Liver (tissue), 9 donors: ENCODE results near the gene ZNF326. TPM values are rescaled to one million over a fixed set of nuclear protein-coding genes. Genes with fewer than 3 reads are reported as not detected.

Experiments
- DNase-seq: peaks from one replicate; pipeline ENCODE4 v3.0.0-alpha.2; 2017; ENCODE audit warnings: low spot score
- H3K27ac ChIP-seq, 2 donors: one replicate each; pipeline ENCODE4 v1.7.0; 2013; ENCODE audit warnings: inconsistent platforms in 2 of 2, low read length in 2 of 2, control low read depth in 1 of 2, low read depth in 1 of 2, mild to moderate bottlenecking in 1 of 2
- H3K27me3 ChIP-seq, 4 donors: one replicate each; pipeline versions ENCODE4 v1.6.1 to v1.7.0; 2013; ENCODE audit warnings: low read length in 3 of 4, inconsistent platforms in 1 of 4, mild to moderate bottlenecking in 1 of 4, moderate library complexity in 1 of 4; ENCODE audit not compliant: control insufficient read depth in 4 of 4, insufficient read depth in 4 of 4
- H3K36me3 ChIP-seq, 4 donors: one replicate each; pipeline versions ENCODE4 v1.6.1 to v1.7.0; 2013; ENCODE audit warnings: low read length in 3 of 4, mild to moderate bottlenecking in 3 of 4, low read depth in 1 of 4, moderate library complexity in 1 of 4; ENCODE audit not compliant: control insufficient read depth in 4 of 4, insufficient read depth in 3 of 4
- H3K4me1 ChIP-seq, 4 donors: one replicate each; pipeline versions ENCODE4 v1.6.1 to v1.7.0; 2013; ENCODE audit warnings: low read length in 3 of 4, mild to moderate bottlenecking in 3 of 4, moderate library complexity in 1 of 4; ENCODE audit not compliant: control insufficient read depth in 4 of 4, insufficient read depth in 4 of 4
- H3K4me3 ChIP-seq, 3 donors: one replicate each; pipeline versions ENCODE4 v1.6.1 to v1.7.0; 2013; ENCODE audit warnings: low read length in 3 of 3, control low read depth in 1 of 3, low read depth in 1 of 3, mild to moderate bottlenecking in 1 of 3
- H3K9ac ChIP-seq, 2 donors: one replicate each; pipeline ENCODE4 v1.7.0; 2013; ENCODE audit warnings: low read length in 2 of 2, mild to moderate bottlenecking in 2 of 2, moderate library complexity in 2 of 2, control low read depth in 1 of 2, low read depth in 1 of 2
- H3K9me3 ChIP-seq, 4 donors: one replicate each; pipeline versions ENCODE4 v1.6.1 to v1.7.0; 2013; ENCODE audit warnings: low read length in 3 of 4; ENCODE audit not compliant: control insufficient read depth in 4 of 4
- CTCF ChIP-seq: fragments of 150-350 bp; IDR thresholded peaks from 2 replicates; pipeline ENCODE4 v1.5.1; 2017; ENCODE audit warnings: improper control_type of control experiment, low read depth, low read length; ENCODE audit not compliant: missing input control
- FOXA2 ChIP-seq: IDR thresholded peaks from 2 replicates; pipeline ENCODE4 v1.6.1; 2016; ENCODE audit warnings: antibody characterized with exemption
- HNF4A ChIP-seq, 2 donors: conservative IDR thresholded peaks; 2 replicates each; pipeline ENCODE4 v1.6.1; 2016; ENCODE audit warnings: antibody characterized with exemption in 2 of 2, mild to moderate bottlenecking in 2 of 2
- HNF4G ChIP-seq: IDR thresholded peaks from 2 replicates; pipeline ENCODE4 v1.6.1; 2016; ENCODE audit warnings: antibody characterized with exemption
- JUND ChIP-seq, 2 donors: IDR thresholded peaks; 2 replicates each; pipeline ENCODE4 v1.6.1; 2016; ENCODE audit warnings: antibody characterized with exemption in 2 of 2
- RAD21 ChIP-seq, 2 donors: IDR thresholded peaks; 2 replicates each; pipeline ENCODE4 v1.6.1; 2016; ENCODE audit warnings: antibody characterized with exemption in 2 of 2, mild to moderate bottlenecking in 2 of 2
- REST ChIP-seq: IDR thresholded peaks from 2 replicates; pipeline ENCODE4 v1.6.1; 2016; ENCODE audit warnings: antibody characterized with exemption, mild to moderate bottlenecking
- RXRA ChIP-seq, 2 donors: IDR thresholded peaks; 2 replicates each; pipeline ENCODE4 v1.6.1; 2017 to 2018; ENCODE audit warnings: antibody characterized with exemption in 2 of 2, mild to moderate bottlenecking in 1 of 2
- TAF1 ChIP-seq: conservative IDR thresholded peaks from 2 replicates; pipeline ENCODE4 v1.6.1; 2016; ENCODE audit warnings: antibody characterized with exemption, mild to moderate bottlenecking
- WGBS: extraction: QIAGEN DNeasy Blood & Tissue Kit; methylation state at CpG from one replicate; pipeline ENCODE4 v1.1.7; 2013; 5-methylcytosine and 5-hydroxymethylcytosine counted together
- polyA plus RNA-seq, 2 donors: library from polyadenylated mRNA; stranded (reverse) in 1 of 2; unstranded in 1 of 2; fragments of 200-250 nt in 1 of 2; fragments of >200 nt in 1 of 2; fragmentation: Nextera tagmentation in 1 of 2; extraction: Ambion mirVana in 1 of 2; gene quantifications; one replicate each; pipeline versions ENCODE4 v1.2.1 to v1.2.3, GENCODE V29; 2013 to 2015
- total RNA-seq, 2 donors: library from RNA; depleted of rRNA; stranded (reverse); fragments of >200 nt; gene quantifications; one replicate each; pipeline ENCODE4 v1.2.3, GENCODE V29; 2014
- donor health status: healthy.
- donor health status: healthy.
- donor health status: healthy.
- donor health status: healthy.
- donor health status: healthy.

Gene ZNF326
- total and polyA plus RNA-seq, 4 donors = 6.5 to 14.6 (median 10.9) TPM

GRCh38 chr1:89994231-89994804 is 592 bp upstream of the ZNF326 start:
- DNase-seq = no peak
- Histone ChIP-seq H3K27me3 (no peaks in the 10 kb centered on the region), H3K27ac (peak overlapping the region; percentile 90 to 97), H3K4me3 (peak overlapping the region; percentile 49 to 71 (median 64)), H3K36me3 (peaks cover 0 to 5% (median 0%) of the 10 kb centered on the region in 4 donors), H3K9ac (peak overlapping the region in 1 of 2 donors; percentile 51), H3K4me1 (peaks cover 5 to 34% (median 24%) of the 10 kb centered on the region in 4 donors), H3K9me3 (no peaks in the 10 kb centered on the region)
- WGBS = 71% methylated on average over 16 of the region's 16 CpGs
- TF ChIP-seq HNF4A (conservative IDR thresholded peaks at IDR 0.05) = no peak
- no peak for TF ChIP-seq TAF1
- TF ChIP-seq RAD21 (IDR thresholded peaks at IDR 0.05) = no peak
- no peak for TF ChIP-seq HNF4G
- TF ChIP-seq JUND (IDR thresholded peaks at IDR 0.05) = no peak
- TF ChIP-seq RXRA (IDR thresholded peaks at IDR 0.05) = no peak
- TF ChIP-seq CTCF = no peak
- no peak for TF ChIP-seq FOXA2

GRCh38 chr1:89995598-89996449 is 914 bp downstream of the ZNF326 start:
- peak overlapping the region; percentile 90 to 97 for H3K27ac ChIP-seq
- peak overlapping the region; percentile 76 to 99 for H3K9ac ChIP-seq
- H3K9me3 ChIP-seq = no peaks in the 10 kb centered on the region
- no peaks in the 10 kb centered on the region for H3K27me3 ChIP-seq
- H3K4me1 ChIP-seq = peaks cover 9 to 39% (median 33%) of the 10 kb centered on the region in 4 donors
- peaks cover 0 to 8% (median 0%) of the 10 kb centered on the region in 4 donors for H3K36me3 ChIP-seq
- peak overlapping the region; percentile 64 to 93 (median 72) for H3K4me3 ChIP-seq
- under 1% methylated on average over 15 of the region's 15 CpGs for WGBS
- TF ChIP-seq CTCF (no peak), RXRA (IDR thresholded peaks at IDR 0.05) (peak in 1 of 2 donors; percentile 37), REST (no peak)
- no peak for DNase-seq
